ENCODE results near the gene CSF1.

DNA sequence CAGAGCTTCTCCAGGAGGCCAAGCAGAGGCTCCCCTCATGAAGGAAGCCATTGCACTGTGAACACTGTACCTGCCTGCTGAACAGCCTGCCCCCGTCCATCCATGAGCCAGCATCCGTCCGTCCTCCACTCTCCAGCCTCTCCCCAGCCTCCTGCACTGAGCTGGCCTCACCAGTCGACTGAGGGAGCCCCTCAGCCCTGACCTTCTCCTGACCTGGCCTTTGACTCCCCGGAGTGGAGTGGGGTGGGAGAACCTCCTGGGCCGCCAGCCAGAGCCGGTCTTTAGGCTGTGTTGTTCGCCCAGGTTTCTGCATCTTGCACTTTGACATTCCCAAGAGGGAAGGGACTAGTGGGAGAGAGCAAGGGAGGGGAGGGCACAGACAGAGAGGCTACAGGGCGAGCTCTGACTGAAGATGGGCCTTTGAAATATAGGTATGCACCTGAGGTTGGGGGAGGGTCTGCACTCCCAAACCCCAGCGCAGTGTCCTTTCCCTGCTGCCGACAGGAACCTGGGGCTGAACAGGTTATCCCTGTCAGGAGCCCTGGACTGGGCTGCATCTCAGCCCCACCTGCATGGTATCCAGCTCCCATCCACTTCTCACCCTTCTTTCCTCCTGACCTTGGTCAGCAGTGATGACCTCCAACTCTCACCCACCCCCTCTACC, 19.1 kb downstream of the CSF1 start:
- TF ChIP-seq EZH2 (IDR thresholded peaks at IDR 0.05; ENCODE audit: low read length) = no peak
- TF ChIP-seq, protein P1, sequence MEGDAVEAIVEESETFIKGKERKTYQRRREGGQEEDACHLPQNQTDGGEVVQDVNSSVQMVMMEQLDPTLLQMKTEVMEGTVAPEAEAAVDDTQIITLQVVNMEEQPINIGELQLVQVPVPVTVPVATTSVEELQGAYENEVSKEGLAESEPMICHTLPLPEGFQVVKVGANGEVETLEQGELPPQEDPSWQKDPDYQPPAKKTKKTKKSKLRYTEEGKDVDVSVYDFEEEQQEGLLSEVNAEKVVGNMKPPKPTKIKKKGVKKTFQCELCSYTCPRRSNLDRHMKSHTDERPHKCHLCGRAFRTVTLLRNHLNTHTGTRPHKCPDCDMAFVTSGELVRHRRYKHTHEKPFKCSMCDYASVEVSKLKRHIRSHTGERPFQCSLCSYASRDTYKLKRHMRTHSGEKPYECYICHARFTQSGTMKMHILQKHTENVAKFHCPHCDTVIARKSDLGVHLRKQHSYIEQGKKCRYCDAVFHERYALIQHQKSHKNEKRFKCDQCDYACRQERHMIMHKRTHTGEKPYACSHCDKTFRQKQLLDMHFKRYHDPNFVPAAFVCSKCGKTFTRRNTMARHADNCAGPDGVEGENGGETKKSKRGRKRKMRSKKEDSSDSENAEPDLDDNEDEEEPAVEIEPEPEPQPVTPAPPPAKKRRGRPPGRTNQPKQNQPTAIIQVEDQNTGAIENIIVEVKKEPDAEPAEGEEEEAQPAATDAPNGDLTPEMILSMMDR (optimal IDR thresholded peaks at IDR 0.05 in 1 of 3, IDR thresholded peaks at IDR 0.05 in 1 of 3, conservative IDR thresholded peaks at IDR 0.05 in 1 of 3; ENCODE audit: extremely low read depth in 1 of 3, insufficient read depth in 2 of 3, low read length in 3 of 3) = no peak

All from keratinocyte (primary cell).